GM12891 (cell line): ENCODE measurements around the gene FOXN4.

Experiments used
- DNase-seq: peaks from one replicate; pipeline ENCODE4 v3.0.0; 2011; ENCODE audit warnings: low spot score; ENCODE audit not compliant: insufficient read length
- FAIRE-seq: peaks from 2 replicates; lab custom pipeline; 2011; peaks lifted over from hg19 to GRCh38; lab: Jason Lieb, UNC
- PAX5 ChIP-seq: IDR thresholded peaks from 2 replicates; pipeline ENCODE4 v1.6.1; 2011; ENCODE audit warnings: low read length, moderate library complexity, mild to moderate bottlenecking; ENCODE audit not compliant: insufficient read depth, severe bottlenecking
- POLR2A ChIP-seq: IDR thresholded peaks from 2 replicates; pipeline ENCODE4 v1.6.1; 2011; ENCODE audit warnings: low read depth, low read length, control low read depth
- POLR2AphosphoS5 ChIP-seq: IDR thresholded peaks from 2 replicates; pipeline ENCODE4 v1.6.1; 2011; ENCODE audit warnings: low read depth, low read length, control low read depth
- POU2F2 ChIP-seq: IDR thresholded peaks from 2 replicates; pipeline ENCODE4 v1.6.1; 2011; ENCODE audit warnings: low read depth, mild to moderate bottlenecking, control low read depth, low read length, moderate library complexity
- SPI1 ChIP-seq: IDR thresholded peaks from 2 replicates; pipeline ENCODE4 v1.6.1; 2011; ENCODE audit warnings: low read depth, low read length, control low read depth
- TAF1 ChIP-seq: IDR thresholded peaks from 2 replicates; pipeline ENCODE4 v1.6.1; 2011; ENCODE audit warnings: low read depth, low read length, control low read depth

FOXN4 gene

DNA sequence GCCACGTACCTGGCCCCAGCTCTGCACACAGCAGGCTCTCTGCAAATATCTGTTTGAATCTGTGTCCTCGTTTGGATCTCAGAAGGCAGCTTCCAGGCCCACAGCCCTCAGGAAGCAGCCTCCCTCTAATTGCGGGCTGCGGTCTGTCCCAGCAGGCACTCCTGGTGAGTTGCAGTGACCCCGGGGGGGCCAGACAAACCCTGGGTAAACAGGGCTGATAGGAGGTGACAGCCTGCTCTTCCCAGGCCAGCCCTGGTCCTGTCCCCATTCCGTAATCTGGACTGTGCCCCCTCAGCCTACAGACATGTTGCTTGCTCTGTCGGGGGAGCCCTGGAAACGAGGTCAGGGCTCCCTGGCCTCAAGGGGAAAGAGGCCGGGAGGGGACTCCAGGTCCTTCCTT lies 2.0 kb downstream of the FOXN4 start:
- FAIRE-seq (no peak), DNase-seq (no peak)
- TF ChIP-seq SPI1, result no peak

DNA sequence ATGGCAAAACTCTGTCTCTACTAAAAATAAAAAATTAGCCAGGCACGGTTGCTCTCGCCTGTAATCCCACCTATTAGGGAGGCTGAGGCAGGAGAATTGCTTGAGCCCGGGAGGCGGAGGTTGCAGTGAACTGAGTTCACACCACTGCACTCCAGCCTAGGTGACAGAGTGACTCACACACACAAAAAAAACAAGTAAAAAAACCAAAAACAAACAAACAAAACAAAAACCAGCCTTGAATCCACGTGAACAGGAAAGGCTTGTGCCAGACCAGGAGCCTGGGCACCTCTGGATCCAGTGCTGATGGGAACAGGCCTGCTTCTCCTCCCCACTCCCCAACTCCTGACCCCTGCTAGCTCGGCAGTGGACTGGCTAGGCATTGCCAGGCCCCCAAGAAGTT lies 3.5 kb downstream of the FOXN4 start:
- no peak for DNase-seq
- no peak for TF ChIP-seq SPI1
- no peak for TF ChIP-seq TAF1
- no peak for TF ChIP-seq POU2F2
- no peak for TF ChIP-seq POLR2AphosphoS5
- TF ChIP-seq PAX5, result no peak
- no peak for TF ChIP-seq POLR2A
- FAIRE-seq, result no peak

DNA sequence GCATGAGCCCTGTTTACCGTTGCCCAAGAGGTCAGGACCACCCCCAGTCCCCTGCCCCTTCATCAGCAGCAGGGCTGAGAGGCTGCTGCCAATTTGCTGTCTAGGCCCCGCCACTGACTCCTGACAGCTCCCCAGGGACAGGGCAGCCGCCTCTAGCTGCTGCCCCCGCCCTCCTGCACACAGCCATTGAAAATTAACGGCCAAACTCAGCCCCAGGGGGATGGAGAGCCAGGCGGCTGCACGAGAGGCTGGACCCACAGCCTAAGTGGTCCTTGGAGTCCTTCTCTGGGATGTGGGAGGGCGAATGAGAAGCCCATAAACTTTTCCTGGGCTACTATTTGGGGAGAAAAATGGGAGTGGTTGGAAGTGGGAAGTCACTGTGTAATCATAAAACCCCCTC lies 4.6 kb downstream of the FOXN4 start:
- TF ChIP-seq PAX5 (no peak), POLR2A (no peak), SPI1 (no peak), POLR2AphosphoS5 (no peak), TAF1 (no peak), POU2F2 (no peak)
- DNase-seq (no peak), FAIRE-seq (no peak)

DNA sequence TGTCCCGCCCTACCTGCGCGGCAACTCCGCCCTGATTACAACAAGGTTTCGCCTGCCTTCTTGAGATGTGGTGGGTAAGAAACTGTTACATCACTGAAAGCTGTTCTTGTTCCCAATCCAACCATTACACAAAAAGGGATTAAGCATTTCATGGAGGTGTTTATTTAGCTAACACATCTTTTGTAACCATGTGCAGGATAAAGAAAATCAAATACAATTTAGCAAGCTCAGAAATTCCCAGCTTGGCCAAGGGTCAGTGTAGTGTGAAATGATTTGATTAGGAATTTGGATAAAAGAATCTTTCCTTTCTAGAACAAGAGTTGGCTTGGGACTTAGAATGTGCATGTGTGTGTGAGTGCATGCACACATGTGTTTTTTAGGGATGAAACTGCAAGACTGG lies 6.3 kb downstream of the FOXN4 start:
- FAIRE-seq (no peak), DNase-seq (no peak)
- no peak for TF ChIP-seq POU2F2
- no peak for TF ChIP-seq POLR2AphosphoS5
- no peak for TF ChIP-seq SPI1
- no peak for TF ChIP-seq TAF1
- TF ChIP-seq PAX5, result no peak
- TF ChIP-seq POLR2A, result no peak

DNA sequence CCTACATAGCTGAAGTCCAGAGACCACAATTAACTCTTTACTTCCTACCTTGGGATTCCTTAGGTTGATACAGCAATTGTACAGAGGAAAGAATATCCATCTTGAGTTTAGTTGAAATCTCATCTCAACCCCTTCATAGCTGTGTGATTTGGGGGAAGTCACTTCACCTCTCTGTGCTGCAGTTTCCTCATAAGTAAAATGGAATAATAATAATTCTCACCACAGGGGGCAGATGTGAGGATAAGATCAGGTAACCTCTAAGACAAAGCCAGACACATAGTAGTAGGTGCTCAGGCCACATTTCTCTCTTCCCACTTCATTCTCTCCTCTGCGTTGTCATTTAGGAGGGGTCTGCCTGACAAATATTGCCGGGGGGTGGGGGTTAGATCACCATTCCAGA lies 6.7 kb downstream of the FOXN4 start:
- TF ChIP-seq POLR2AphosphoS5 (no peak), POLR2A (no peak), SPI1 (no peak), PAX5 (no peak), TAF1 (no peak), POU2F2 (no peak)
- FAIRE-seq (no peak), DNase-seq (no peak)

DNA sequence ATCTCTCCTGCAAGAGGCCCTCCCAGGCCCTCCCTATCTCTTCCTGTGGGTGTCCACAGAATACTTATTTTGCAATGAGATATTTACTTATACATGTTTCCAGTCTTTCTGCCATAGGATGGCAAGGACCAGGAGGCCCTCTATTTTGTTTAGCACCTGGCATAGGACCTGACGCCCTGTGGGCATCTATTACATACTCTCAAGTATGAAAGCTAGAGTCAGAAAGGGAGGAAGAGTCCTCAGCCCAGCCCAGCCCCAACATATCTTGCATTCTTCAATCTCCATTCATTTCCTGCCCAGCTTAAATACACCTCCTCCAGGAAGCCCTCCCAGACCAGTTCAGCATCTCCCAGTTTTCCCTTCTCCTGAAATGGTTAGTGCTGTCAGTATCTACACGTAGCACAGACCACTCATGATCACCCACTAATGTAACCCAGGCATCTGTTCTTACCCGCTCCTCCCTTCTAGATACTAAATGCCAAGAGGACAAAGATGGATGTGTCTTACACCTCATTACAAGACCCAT lies 7.4 kb downstream of the FOXN4 start:
- TF ChIP-seq POU2F2 (no peak), PAX5 (no peak), TAF1 (no peak), SPI1 (no peak), POLR2A (no peak), POLR2AphosphoS5 (no peak)
- no peak for FAIRE-seq
- DNase-seq, result no peak

DNA sequence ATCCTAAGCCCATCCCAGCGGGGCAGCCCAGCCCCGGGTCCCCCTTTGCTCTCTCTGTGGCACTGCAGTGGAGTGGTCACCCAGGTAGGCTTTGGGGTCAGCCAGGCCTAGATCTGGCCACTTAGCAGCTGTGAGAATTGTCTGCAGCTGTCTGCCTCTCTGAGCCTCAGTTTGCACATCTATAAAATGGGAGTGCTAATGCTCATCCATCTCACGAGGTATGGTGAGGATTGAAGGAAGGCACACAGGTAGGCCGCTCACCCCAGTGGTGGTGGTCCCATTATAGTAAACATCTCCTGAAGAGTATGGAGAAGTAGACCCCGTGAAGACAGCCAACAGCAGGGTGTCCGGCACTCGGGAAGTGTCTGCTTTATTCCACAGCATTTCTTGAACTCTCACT lies 9.2 kb downstream of the FOXN4 start:
- FAIRE-seq (no peak), DNase-seq (no peak)
- TF ChIP-seq TAF1, result no peak
- TF ChIP-seq SPI1, result no peak
- TF ChIP-seq POLR2A, result no peak
- no peak for TF ChIP-seq POU2F2
- no peak for TF ChIP-seq PAX5
- no peak for TF ChIP-seq POLR2AphosphoS5

DNA sequence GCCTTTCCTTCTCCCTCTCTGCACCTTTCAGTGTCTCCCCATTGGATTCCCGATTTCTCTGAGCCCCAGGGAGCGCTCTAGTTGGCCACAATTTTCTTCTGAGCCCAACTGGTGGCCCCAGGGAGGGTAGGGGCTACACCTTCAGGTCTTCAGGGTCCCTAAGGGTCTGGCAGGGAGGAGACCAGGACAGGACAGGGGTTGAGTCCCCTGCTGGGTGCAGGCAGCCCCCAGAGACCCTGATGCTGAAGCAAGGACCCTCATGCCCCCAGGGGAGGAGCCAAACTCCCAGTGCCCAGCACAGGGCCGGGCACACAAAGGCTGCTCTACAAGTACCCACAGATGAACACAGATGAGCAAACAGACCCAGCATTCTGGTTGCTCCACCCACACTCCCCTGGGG lies 12.7 kb downstream of the FOXN4 start:
- FAIRE-seq, result no peak
- DNase-seq, result no peak
- no peak for TF ChIP-seq PAX5
- no peak for TF ChIP-seq POLR2A
- TF ChIP-seq POU2F2, result no peak
- TF ChIP-seq TAF1, result no peak
- TF ChIP-seq SPI1, result no peak
- no peak for TF ChIP-seq POLR2AphosphoS5

DNA sequence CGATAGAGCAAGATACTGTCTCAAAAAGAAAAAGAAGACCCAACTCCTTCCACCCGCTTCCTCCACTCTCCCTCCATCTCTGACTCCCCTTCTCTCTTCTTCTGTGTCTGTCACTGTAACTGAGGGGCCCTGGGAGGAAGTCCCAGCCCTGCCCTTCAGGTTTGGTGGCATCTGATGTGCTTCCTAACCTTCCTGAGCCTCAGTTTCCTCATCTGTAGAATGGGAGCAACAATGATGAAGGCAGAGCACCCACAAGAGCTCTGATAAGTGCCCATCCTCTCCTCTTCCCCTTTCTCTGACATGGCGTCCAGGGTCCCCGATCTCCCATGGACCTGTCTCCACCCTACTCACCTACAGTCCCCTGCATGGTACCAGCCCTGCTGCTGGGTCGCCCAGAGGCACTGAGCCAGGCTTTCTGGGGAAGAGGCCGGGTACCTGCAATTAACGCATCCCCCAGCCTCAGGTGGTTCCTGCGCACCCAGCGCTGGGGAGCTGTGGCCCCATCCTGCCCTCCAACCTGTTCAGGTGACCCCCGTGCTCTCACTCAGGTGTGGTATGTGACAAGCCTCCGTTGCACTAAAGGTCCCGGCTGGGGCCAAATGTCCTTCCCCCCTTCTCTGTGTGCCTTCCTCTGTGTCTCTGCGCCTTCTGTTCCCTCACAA lies 13.2 kb downstream of the FOXN4 start:
- FAIRE-seq (no peak), DNase-seq (no peak)
- TF ChIP-seq POLR2A (no peak), SPI1 (no peak), POLR2AphosphoS5 (no peak)

DNA sequence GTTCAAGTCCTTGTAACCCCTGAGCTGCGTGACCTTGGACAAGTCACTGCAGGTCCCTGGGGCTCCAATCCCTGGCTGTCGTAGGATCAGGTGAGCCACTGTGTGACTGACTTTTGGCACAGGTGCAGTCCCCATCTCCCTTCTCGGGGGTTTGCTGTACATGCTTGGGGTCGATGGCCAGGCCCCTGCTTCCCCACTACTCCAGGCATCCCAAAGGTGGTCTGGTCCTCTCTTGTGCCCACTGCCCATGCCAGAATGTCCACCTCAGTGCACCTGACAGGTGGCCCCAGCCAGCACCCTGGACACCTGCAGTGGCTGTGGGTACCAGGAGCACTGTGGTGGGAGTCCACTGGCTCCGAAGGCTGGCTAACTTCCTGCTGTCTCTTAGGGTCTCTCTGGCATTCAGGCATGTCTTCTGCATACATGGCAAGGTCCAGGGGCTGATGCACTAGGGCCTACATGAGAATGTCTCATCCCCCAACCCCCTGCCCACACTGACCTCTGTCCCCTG lies 14.7 kb downstream of the FOXN4 start:
- TF ChIP-seq POLR2AphosphoS5 (no peak), PAX5 (no peak)
- no peak for FAIRE-seq
- no peak for DNase-seq
